ENCODE measurements around the gene DNAH10. TPM values are rescaled to one million over a fixed set of nuclear protein-coding genes. Genes with fewer than 3 reads are reported as not detected.

DNAH10 gene
- total and polyA plus RNA-seq, 2 experiments from 2014 or later: 0.22 to 0.60 TPM

DNA sequence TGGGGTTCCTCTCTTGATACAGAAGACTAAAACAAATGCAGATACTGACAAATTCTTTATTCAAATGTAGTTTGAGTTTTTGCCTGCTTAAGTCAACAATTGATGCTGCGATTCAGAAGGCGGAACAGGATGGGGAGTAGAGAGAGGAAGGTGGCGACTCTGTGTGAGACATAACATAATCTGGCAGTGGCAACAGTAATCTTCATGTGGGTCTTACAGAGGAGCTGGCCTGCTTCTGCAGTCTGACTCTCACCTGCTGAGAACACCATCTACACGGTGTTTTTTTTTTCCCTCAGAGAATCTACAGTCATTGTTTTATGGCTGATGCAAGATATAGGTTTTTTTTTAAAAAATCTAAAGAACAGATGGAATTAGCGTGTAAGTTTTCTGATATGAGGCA is 200.4 kb downstream of the DNAH10 start:
- H3K9me2 ChIP-seq (replicated peaks; ENCODE audit: insufficient read depth): no peaks in the 10 kb centered on the region
- TF ChIP-seq EZH2phosphoT487 (IDR thresholded peaks at IDR 0.05; ENCODE audit: low read depth, severe bottlenecking, unreplicated experiment) (no peak), EZH2 (IDR thresholded peaks at IDR 0.05; ENCODE audit: borderline replicate concordance) (no peak)
- TF ChIP-seq, protein P1, sequence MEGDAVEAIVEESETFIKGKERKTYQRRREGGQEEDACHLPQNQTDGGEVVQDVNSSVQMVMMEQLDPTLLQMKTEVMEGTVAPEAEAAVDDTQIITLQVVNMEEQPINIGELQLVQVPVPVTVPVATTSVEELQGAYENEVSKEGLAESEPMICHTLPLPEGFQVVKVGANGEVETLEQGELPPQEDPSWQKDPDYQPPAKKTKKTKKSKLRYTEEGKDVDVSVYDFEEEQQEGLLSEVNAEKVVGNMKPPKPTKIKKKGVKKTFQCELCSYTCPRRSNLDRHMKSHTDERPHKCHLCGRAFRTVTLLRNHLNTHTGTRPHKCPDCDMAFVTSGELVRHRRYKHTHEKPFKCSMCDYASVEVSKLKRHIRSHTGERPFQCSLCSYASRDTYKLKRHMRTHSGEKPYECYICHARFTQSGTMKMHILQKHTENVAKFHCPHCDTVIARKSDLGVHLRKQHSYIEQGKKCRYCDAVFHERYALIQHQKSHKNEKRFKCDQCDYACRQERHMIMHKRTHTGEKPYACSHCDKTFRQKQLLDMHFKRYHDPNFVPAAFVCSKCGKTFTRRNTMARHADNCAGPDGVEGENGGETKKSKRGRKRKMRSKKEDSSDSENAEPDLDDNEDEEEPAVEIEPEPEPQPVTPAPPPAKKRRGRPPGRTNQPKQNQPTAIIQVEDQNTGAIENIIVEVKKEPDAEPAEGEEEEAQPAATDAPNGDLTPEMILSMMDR (IDR thresholded peaks at IDR 0.05; ENCODE audit: poor library complexity): no peak
- no peaks in the 10 kb centered on the region for H3K36me3 ChIP-seq (replicated peaks; ENCODE audit: insufficient read depth, low read depth)
- no peak overlapping the region for H2AFZ ChIP-seq
- H3K4me1 ChIP-seq (ENCODE audit: insufficient read depth): peaks cover 7% of the 10 kb centered on the region
- no peaks in the 10 kb centered on the region for H3K9me3 ChIP-seq (ENCODE audit: low read depth)
- no peak for DNase-seq (ENCODE audit: low spot score)
- H3K4me2 ChIP-seq: no peak overlapping the region
- H3K79me2 ChIP-seq: peaks cover 51% of the 10 kb centered on the region
- WGBS (ENCODE audit: low lambda C conversion rate, missing lambda C conversion rate): 82% methylated on average over 5 of the region's 5 CpGs
- H4K20me1 ChIP-seq (ENCODE audit: insufficient read depth, poor library complexity, severe bottlenecking): no peaks in the 10 kb centered on the region
- no peak overlapping the region for H3K27ac ChIP-seq
- no peak overlapping the region for H3K4me3 ChIP-seq
- H3K27me3 ChIP-seq: no peaks in the 10 kb centered on the region

GRCh38 chr12:123963821-123964220 is 201.7 kb downstream of the DNAH10 start:
- no peak overlapping the region for H2AFZ ChIP-seq
- H3K9me2 ChIP-seq (replicated peaks; ENCODE audit: insufficient read depth): no peaks in the 10 kb centered on the region
- DNase-seq (ENCODE audit: low spot score): no peak
- H4K20me1 ChIP-seq (ENCODE audit: insufficient read depth, poor library complexity, severe bottlenecking): no peaks in the 10 kb centered on the region
- peaks cover 4% of the 10 kb centered on the region for H3K4me1 ChIP-seq (ENCODE audit: insufficient read depth)
- no peaks in the 10 kb centered on the region for H3K9me3 ChIP-seq (ENCODE audit: low read depth)
- no peak overlapping the region for H3K4me3 ChIP-seq
- TF ChIP-seq EZH2phosphoT487 (IDR thresholded peaks at IDR 0.05; ENCODE audit: low read depth, severe bottlenecking, unreplicated experiment): no peak
- TF ChIP-seq, protein P1 (IDR thresholded peaks at IDR 0.05; ENCODE audit: poor library complexity): no peak
- no peak for TF ChIP-seq EZH2 (IDR thresholded peaks at IDR 0.05; ENCODE audit: borderline replicate concordance)
- H3K4me2 ChIP-seq: no peak overlapping the region
- H3K36me3 ChIP-seq (replicated peaks; ENCODE audit: insufficient read depth, low read depth): no peaks in the 10 kb centered on the region
- peaks cover 64% of the 10 kb centered on the region for H3K79me2 ChIP-seq
- no peak overlapping the region for H3K27ac ChIP-seq
- no peaks in the 10 kb centered on the region for H3K27me3 ChIP-seq
- whole genome bisulfite sequencing (ENCODE audit: low lambda C conversion rate, missing lambda C conversion rate): 84% methylated on average over 4 of the region's 4 CpGs

DNA sequence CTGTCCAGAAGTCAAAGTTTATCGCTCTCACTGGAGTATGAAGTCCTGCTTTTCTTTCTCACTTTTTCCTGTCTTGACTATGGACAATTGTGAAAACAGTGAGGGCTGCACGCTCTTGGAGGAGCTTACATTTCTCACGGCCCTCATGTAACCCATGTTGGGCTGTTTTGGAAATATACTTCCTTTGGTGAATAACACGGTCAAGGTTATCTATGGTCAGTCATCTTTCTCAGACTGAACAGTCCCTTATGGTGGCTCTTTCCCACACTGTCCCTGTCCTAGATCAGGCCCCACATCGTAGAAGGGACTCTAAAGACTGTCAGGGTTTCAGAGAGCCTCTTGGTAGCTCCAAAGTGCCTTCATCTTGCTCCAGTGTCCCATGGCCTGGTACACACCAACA is 203.3 kb downstream of the DNAH10 start:
- WGBS (ENCODE audit: low lambda C conversion rate, missing lambda C conversion rate): 75% methylated on average over 5 of the region's 5 CpGs
- no peak overlapping the region for H2AFZ ChIP-seq
- H4K20me1 ChIP-seq (ENCODE audit: insufficient read depth, poor library complexity, severe bottlenecking): peaks cover 8% of the 10 kb centered on the region
- H3K9me2 ChIP-seq (replicated peaks; ENCODE audit: insufficient read depth): no peaks in the 10 kb centered on the region
- peaks cover 76% of the 10 kb centered on the region for H3K79me2 ChIP-seq
- no peak for DNase-seq (ENCODE audit: low spot score)
- H3K4me1 ChIP-seq (ENCODE audit: insufficient read depth): peaks cover 4% of the 10 kb centered on the region
- no peak overlapping the region for H3K4me3 ChIP-seq
- TF ChIP-seq, protein P1 (IDR thresholded peaks at IDR 0.05; ENCODE audit: poor library complexity): no peak
- no peak for TF ChIP-seq EZH2 (IDR thresholded peaks at IDR 0.05; ENCODE audit: borderline replicate concordance)
- TF ChIP-seq EZH2phosphoT487 (IDR thresholded peaks at IDR 0.05; ENCODE audit: low read depth, severe bottlenecking, unreplicated experiment): no peak
- H3K36me3 ChIP-seq (replicated peaks; ENCODE audit: insufficient read depth, low read depth): no peaks in the 10 kb centered on the region
- no peak overlapping the region for H3K27ac ChIP-seq
- H3K27me3 ChIP-seq: no peaks in the 10 kb centered on the region
- H3K9me3 ChIP-seq (ENCODE audit: low read depth): no peaks in the 10 kb centered on the region
- H3K4me2 ChIP-seq: no peak overlapping the region

GRCh38 chr12:123966596-123966995 is 204.5 kb downstream of the DNAH10 start:
- no peak for DNase-seq (ENCODE audit: low spot score)
- no peaks in the 10 kb centered on the region for H3K9me3 ChIP-seq (ENCODE audit: low read depth)
- peaks cover 4% of the 10 kb centered on the region for H3K4me1 ChIP-seq (ENCODE audit: insufficient read depth)
- H3K27me3 ChIP-seq: no peaks in the 10 kb centered on the region
- H3K4me3 ChIP-seq: no peak overlapping the region
- TF ChIP-seq, protein P1 (IDR thresholded peaks at IDR 0.05; ENCODE audit: poor library complexity): no peak
- TF ChIP-seq EZH2 (IDR thresholded peaks at IDR 0.05; ENCODE audit: borderline replicate concordance): no peak
- H2AFZ ChIP-seq: no peak overlapping the region
- H3K4me2 ChIP-seq: no peak overlapping the region
- H3K27ac ChIP-seq: no peak overlapping the region
- WGBS (ENCODE audit: low lambda C conversion rate, missing lambda C conversion rate): 88% methylated on average over 3 of the region's 3 CpGs
- no peaks in the 10 kb centered on the region for H3K36me3 ChIP-seq (replicated peaks; ENCODE audit: insufficient read depth, low read depth)
- peaks cover 78% of the 10 kb centered on the region for H3K79me2 ChIP-seq
- H4K20me1 ChIP-seq (ENCODE audit: insufficient read depth, poor library complexity, severe bottlenecking): peaks cover 8% of the 10 kb centered on the region
- H3K9me2 ChIP-seq (replicated peaks; ENCODE audit: insufficient read depth): no peaks in the 10 kb centered on the region
